ENCODE results near the gene ESRRG. TPM values are rescaled to one million over a fixed set of nuclear protein-coding genes. Genes with fewer than 3 reads are reported as not detected.
"Not testable (repeated sequence)": the region's sequence is repeated elsewhere in the genome, so short reads cannot be mapped to it uniquely, and the experiment has no call there.

ESRRG gene
- total RNA-seq, 1 donor from 2014 or later: 0.40 TPM

DNA sequence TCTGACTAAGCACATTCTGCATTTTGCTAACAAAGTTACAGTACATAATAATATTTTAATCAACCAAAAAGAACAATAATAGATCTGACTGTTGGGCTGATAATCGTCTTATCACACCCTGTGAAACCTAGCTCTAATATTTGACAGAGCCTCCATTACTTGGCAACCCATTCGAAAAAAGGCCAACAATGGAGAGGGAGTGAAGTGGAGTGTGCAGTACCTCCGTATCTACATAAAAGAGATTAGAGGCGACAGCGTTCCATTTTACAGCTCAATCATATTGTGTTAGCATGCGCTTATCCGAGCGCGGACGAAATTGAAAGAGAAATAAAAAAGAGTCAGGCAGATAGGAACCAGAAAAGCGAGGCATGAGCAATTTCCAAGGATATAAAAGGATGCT, 162.7 kb downstream of the ESRRG start:
- ATAC-seq: no peak

DNA sequence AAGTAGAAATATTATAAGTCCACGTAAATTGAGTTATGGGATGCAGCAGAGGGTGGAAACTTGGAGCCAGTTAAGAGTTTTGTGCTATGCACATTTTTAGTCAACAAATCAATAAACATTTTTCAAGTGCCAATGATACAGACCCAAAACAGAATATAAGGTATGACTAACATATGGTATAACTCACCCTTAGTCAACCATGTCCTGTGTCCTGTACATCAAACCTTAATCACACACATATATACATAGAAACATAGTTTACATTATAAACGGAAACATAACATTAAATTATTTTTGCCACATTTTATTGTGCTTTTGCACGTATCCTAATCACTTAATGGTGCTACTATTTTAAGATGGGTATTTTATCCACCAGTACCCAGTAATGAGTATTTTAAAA, 163.9 kb downstream of the ESRRG start:
- ATAC-seq: no peak

DNA sequence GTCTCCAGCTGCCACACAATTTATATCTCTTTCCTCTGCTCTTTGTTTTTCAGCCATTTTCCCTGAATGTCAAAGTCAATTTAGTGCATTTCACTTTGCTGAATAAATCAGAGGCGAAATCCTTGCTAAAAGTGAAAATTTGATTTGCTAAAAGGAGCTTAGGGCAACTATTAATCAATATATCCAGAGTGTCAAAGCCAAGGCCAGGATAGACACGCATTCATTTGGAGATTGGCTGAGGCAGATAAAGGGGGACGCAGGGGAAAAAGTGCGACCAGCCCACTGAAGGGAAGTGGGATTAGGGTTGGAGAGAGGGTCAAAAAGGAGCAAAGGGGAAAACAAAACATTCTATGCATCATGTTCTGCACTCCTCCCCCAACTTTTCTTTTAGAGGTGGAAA, 167.6 kb downstream of the ESRRG start:
- ATAC-seq: no peak

DNA sequence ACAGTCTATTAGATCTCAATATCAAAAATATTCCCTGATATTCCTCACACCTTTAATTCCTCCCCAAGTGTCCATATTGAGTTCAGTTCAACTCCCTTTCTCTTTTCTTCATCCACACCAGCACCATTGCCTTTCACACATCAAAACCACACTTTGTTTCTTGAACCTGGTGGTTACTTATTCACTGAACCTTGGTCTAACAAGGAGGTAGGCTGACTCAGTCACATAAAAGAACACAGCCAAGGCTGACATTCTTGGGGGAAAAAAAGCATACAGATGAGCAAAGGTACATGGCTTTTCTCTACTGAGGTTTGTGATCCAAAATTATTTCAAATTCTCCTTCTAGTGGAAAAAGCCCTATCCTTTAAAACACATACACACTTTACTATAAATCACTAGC, 168.3 kb downstream of the ESRRG start:
- ATAC-seq: no peak

DNA sequence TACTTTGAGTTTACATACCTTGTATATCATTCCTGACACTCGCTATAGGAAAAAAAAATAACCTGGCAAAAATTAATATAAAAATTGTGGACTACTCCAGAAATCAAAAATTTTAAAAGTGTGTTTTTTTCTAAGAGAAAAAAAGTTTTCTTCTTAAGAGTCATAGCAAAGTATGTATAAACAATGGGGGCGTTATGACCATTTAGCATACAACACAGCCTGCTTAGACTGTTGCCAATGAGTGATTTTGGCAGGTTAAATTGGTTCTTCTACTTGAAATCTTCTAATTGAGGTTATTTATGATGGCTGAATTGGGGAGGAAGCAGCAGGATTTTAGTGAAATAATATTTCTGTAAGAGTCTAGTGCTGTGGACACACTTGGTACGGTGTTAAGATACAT, 169.5 kb downstream of the ESRRG start:
- ATAC-seq: no peak

DNA sequence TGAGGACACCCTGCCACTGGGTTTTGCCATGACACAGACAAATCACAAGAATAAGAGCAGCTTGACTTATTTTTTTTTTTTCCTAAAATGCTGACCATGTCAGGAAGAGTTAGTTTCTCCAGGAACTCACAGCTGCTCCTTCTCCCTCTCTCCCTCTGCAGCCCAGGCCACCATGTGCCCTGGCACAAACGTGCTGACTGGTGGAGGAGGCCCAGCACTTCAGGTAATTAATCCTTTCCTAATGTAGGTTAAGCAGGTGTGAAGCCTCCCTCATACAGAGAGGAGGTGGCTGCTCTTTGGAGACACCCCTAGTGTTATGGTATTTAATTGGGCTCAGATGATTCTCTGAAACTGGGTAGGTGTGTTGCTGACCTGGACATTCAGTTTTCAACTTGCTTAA, 170.2 kb downstream of the ESRRG start:
- ATAC-seq: no peak

DNA sequence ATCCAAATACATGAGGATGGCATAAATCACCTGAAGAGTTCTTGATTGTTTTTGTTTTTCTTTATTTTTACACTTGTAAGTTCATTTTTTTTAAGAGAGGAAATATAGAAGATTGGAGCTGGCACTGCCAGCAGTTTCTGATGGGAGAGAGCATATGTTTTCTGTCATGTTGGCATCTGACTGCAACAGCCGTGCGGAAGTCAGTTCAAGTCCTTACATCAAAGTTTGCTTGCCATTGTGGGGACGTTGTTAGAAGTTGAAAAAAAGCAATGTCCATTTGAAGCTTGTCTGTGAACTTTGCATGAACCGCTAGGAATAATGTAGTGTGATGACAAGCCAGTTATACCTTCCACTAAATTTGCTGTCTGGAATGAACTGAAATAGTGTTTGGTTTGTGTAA, 173.4 kb downstream of the ESRRG start:
- no peak for ATAC-seq

DNA sequence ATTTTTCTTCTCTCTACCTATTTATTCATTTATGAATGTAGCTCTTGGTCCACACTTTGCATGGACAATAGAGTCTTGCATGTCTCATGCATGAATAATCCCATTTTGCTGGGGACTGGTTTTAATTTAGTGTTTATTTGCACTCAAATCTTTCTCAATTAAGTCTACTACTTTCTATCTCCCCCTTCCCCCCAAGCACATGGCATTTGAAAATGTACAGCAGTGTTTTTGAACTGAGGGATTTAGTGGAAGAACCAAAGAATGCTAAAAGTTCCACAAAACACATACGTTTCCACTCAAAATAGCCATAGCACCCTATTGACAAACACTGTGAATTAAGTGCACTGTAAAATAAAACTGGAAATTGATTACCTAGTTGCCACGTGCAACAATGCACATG, 180.5 kb downstream of the ESRRG start:
- no peak for ATAC-seq

DNA sequence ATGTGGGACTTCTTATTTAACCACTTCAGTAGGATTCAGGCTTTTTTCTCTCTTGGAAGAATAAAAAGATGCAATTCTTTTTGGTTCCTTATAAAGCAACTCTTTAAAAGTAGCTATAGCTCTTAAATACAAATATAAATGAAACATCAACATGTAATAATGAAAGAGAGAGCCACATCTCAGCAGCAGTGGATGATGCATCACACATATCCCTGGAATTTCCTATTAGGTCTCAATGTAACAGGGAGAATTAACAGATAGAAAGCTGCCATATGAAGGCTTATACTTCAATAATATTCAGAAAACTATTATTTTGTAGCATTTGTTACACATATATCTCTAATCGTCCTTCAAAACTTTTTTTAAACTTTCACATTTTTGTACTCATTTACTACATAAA, 181.0 kb downstream of the ESRRG start:
- no peak for ATAC-seq

DNA sequence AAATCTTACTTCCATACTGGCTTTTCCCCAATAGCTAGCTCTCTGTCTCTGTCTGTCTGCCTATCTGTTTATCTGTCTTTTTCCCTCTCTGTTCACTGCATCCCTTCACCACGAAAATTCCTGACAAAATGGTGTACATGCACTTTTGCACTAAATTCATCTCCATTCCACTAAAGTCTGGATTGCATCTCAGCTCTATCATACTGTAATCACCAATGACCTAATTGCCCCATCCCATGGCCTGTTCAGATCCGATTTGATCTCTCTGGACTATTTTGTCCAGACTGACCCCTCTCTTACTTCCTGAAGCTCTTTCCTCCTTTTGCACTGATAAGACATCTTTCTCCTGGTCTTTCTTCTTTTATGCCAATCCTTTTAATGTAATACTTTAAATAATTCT, 187.5 kb downstream of the ESRRG start:
- ATAC-seq: no peak

DNA sequence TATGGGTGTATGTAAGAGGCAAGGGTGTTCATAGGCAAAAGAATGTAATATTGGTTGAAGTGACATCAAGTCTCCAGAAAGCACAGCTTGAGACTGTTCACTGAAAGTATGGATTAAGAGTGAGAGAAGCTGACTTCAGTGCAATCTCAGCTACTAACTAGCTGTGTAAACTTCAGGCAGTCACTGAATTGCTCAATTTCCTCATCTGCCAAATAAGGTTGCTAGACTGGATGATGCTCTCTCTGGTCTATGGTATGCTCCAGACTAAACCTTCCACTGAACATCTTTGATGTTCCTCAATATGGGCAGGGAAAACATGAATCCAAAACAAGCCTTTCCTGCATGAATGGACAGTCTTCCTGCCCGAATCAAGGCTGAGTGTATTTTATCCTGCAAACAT, 188.2 kb downstream of the ESRRG start:
- ATAC-seq: no peak

DNA sequence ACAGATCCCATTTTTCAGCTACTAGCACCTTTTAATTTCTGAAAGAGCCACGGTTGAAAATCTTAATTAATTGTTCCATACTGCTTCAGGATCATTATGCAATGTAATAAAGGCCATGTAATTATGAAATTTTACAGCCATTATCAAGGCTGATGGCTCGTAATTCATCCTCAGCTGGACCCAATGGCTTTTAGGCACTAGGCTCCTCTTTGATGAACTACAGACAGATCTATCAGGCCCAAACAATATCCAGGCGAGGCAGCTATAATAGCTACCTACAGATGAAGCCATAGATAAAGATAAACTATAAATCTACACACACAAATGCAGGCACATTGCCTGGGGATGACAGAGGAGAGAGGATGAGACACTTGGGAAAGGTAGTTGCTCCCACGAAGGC, 189.5 kb downstream of the ESRRG start:
- ATAC-seq: no peak

DNA sequence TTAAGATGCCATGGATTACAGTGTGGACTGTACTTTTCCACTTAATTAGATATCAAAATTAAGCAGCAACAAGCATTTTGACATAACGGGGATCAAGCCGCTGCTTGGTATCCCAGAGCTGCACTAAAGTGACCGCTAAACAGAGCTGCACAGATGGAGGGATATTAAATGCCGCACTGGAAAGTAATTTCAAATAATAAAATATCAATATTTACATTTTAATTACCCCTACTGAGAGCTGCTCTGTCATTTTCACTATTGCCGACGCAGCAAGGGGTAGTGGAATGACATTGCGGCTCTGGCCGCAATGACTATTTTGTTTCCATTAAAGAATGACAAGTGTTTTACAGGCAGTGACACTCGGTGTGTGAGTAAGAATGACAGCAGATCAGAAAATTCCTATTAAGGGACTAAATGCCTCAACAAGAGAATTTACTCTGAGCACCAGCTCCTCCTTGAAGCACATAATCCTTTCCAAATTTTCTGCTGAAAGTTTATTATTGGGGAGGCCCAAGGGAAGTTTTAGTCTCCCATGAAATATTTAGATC, 190.9 kb downstream of the ESRRG start:
- ATAC-seq: no peak

DNA sequence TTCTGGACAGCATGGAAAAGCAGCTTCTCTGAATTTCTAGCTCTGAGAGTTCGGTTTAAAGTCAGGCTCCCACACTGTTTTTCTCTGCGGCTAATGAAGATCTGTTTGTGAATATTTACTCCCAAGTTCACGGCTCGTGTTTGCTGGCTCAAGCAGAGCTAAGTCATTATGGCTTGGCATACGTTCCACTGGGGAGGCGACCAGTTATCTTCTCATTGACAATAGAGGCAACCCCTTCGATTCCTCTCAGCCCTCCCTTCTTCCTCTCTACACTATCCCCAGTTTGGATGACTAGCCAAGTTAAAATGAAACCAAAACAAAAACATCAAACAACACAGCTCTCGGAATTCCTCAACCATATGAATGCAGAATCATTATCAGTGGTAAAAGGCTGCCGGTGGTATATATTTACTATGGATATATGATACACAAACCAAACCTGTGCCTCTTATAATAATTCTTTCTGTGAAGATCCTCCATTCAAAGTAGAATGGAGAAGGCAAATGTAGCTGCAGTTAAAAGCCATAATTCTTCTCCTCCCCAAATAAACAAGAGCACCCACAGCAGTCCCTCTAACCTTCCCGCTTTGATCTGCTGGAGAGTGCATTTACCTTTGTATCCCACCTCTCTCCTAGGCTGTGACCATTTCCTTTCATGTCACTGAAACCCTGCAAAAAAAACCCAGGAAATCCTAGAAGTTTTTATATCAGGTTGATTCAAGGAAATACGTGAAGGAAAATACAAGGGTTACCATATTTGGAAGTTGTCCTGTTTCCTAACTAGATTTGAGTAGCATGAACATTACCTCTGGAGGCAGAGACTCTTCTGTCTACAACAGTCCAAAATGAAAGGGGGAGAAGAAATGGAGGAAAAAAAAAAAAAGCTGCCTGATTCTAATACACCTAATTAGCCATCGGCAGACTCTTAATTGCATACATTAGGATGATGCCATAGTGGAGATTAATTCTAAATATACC, 191.7 kb downstream of the ESRRG start:
- no peak for ATAC-seq

DNA sequence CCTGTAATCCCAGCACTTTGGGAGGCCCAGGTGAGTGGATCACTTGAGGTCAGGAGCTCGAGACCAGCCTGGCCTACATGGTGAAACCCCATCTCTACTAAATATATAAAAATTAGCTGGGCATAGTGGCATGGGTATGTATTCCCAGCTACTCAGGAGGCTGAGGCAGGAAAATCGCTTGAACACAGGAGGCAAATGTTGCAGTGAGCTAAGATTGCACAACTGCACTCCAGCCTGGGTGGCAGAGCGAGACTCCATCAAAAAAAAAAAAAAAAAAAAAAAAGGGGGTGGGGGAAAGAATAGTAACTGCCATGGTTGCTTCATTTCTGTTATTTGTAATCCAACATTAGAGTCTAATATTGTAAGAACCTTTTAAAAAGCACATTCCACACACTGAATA, 193.4 kb downstream of the ESRRG start:
- not testable (repeated sequence) for ATAC-seq

DNA sequence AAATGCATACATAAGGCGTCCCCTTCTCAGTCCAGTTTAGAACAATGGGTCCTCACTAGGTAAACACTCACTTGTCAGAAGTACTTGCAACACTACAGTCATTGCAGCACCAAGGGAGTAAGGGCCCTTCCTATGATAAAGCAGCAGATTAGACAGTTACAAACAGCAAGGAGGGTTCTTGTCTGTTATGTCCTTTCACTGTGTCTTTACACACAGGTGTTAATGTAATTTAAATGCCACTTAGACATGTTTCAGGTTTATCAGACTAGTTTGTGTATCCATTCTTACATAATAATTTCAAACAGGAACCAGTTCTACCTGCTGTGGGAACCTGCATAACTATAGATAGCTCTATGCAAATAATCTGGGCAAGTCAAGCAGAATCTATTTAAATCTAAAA, 194.4 kb downstream of the ESRRG start:
- ATAC-seq: peak; percentile 92

DNA sequence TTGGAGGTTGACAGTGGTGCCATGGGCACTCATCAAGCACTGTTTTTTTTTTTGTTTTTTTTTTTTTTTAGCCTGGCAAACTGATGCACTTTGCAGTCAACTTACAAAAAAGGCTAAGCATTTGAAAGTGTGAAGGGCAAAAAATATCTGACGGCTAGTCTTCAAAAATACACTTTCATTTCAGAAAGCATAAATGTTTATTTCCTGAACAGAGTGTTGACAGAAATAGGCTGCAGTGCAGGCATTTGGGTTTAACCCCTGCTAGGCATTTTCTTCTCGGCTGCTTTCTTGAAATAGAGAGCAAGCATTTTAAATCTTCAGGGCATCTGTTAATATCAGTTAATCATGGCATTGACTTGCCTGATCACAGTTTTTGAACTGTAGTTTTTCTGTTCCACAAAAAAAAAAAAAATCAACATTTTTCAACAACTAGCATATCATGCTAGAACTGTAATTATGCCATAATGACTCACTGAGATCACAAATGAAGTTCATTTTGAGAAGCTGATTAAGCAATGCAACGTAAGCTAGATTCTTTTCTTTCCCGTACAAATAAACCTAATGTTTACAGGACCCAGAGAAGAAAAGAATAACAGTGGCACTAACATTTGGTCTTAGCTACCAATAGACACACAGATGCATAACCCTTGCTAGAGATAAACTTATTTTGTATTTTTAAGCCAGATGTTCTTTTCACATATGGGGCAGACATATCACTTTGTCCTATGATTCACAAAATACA, 199.6 kb downstream of the ESRRG start:
- no peak for ATAC-seq

DNA sequence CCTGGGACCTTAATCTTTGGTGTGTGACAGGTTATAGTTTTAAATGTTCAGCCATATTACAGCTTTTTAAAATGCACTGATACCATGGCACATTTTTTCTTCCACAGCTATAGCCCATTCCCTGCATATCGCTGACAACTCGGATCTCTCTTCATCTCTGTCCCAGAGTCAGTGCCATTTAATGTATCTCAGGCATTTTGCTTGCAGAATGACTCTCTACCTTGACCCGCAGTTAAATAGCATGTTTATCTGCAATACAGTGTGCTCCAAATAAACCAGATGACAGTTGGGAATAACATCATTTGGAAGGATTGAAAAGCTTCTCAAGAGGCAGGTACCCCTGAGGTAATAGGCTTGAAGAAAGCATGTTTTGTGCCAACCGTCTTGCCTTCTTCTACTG, 200.2 kb downstream of the ESRRG start:
- ATAC-seq: no peak

DNA sequence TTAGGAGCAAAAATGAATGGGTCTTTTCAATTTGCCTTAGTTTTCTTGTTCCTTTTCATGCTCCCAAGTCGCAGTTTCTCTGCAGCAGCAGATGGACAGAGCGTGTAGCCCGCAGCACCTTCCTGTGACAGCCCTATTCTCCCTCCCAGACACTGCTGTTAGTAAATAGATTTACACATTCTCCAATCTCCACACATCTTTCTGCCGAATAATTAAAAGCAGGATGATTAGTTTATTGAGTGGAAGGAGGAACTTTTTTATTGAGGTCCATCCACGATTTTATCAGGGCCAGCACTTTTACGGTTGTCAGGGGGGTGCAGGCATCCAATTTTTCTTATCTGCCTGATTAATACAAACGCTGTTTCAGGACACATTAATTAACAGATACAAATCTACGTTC, 201.8 kb downstream of the ESRRG start:
- ATAC-seq: no peak

DNA sequence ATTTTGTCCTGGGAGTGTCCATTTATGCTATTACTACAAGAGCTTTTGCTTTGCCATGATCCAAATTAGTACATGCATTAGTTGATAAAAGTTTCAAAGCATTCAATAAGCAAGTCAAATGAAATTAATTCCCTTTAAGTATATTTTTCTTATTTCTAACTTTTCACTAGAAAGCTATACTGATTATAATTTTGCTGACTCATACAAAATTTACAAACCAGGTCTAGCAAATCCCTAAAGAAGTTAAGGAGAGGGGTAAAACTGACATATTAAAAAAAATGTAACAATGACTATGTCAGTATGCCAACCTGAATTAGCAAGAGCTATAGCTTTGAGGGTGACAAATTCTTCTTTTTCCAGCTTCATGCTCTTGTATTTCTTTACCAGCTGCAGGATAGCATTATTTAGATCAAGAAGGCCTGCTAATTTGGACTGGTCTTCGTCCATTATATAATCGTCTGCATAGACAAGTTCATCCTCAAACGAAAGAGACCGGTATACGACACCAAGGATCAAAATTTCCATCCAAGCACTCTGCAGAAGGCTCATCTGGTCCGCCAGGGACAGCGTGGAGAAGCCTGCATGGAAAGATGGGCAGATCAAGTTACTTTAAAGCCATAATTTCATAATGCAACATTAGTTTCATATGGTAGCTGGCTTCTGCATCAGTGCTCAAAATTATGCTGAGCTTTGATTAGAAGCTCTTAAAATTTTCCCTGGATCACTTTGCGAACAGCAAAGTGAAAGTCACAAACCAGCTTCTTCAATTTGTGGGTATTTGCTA, 204.2 kb downstream of the ESRRG start:
- no peak for ATAC-seq

DNA sequence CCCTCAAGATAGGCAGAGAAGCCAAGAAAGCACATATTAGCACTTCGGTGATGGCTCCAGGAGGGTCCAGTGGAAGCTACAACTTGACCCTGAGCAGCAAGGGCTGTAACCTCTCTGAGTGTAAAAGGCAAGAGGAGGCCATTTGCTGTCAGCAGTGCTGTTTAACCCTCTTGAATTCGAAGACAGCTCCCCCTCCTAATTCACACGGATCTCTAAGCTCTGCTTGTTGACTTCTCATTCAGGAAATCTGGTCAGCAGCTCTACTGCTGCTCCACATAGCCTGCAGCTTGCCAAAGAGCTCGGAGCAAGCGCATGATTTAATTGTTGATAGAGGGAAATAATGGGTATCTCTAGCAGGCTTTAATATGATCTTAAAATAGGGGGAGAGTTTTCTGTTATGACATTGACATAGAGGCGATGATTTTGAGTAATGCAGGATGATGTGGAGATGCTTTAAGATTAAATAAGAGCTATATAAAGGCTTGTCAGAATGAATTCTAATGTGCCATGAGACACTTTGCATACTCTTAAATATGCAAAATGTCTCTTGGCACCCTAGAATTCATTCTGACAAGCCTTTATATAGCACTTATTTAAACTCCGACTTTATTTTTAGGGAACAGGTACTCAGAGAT, 220.6 kb downstream of the ESRRG start:
- ATAC-seq: no peak

DNA sequence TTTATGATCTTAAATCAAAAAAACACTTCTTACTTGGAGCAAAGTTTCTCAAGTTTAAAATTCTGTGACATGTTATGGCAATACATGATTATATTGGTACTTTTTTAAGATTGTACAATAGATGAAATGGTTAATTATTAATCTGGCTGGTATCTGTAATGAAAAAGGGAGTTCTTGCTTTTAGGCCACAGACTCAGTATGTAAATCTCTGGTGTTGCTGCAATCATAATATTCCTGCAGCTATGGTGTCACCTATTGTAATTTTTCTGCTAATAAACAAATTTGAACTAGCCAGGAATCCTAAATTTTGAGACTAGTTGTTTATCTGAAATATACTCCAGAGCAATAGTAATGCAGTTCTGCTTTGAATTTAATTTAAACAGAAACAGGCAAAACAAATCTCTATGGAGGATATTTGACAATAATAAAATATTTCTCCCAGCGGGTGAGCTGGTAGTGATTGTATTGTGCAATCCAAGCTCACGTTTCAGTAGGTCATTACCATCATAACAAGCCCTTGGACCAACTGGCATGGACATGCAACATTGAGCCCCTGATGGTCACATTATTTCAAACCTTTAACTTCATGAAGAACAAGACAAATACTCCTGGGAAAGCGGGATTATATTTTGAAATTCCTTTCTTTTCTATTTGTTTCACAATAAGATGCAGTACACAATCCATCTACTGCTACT, 222.8 kb downstream of the ESRRG start:
- ATAC-seq: no peak

All from esophagus mucosa (tissue), 1 donor.